Karpas-422 (cell line): Measurements from ENCODE around the gene MYOM1. TPM values are rescaled to one million over a fixed set of nuclear protein-coding genes. Genes with fewer than 3 reads are reported as not detected.
A peak's percentile ranks its signal among the peaks of the same experiment; 100 is the strongest.

Source experiments
- DNase-seq: peaks from one replicate; pipeline ENCODE4 v3.0.0-alpha.2; 2015
- H2AFZ ChIP-seq: fragments of 200-600 bp; sonication (generic); 2 replicates; pipeline ENCODE4 v1.6.1; 2014; ENCODE audit warnings: antibody characterized with exemption, low read length, mixed read lengths
- H3K27ac ChIP-seq: fragments of 200-600 bp; sonication (generic); 2 replicates; pipeline ENCODE4 v1.5.1; 2014; ENCODE audit warnings: mild to moderate bottlenecking, low read length, moderate library complexity
- H3K27me3 ChIP-seq: fragments of 200-600 bp; sonication (generic); 2 replicates; pipeline ENCODE4 v1.6.1; 2014; ENCODE audit warnings: low read length, mixed read lengths
- H3K36me3 ChIP-seq: fragments of 200-600 bp; sonication (generic); 2 replicates; pipeline ENCODE4 v1.6.1; 2014; ENCODE audit warnings: low read length, mixed read lengths; ENCODE audit not compliant: insufficient read depth
- H3K4me1 ChIP-seq: fragments of 200-600 bp; sonication (generic); 2 replicates; pipeline ENCODE4 v1.6.1; 2014; ENCODE audit warnings: mild to moderate bottlenecking, low read length, mixed read lengths
- H3K4me2 ChIP-seq: fragments of 200-600 bp; sonication (generic); 2 replicates; pipeline ENCODE4 v1.6.1; 2014; ENCODE audit warnings: low read length, low read depth, mild to moderate bottlenecking; ENCODE audit not compliant: poor library complexity, severe bottlenecking
- H3K4me3 ChIP-seq: fragments of 200-600 bp; sonication (generic); 2 replicates; pipeline ENCODE4 v1.5.1; 2014; ENCODE audit warnings: mild to moderate bottlenecking, antibody characterized with exemption, low read length, mixed read lengths
- H3K79me2 ChIP-seq: fragments of 200-600 bp; sonication (generic); 2 replicates; pipeline ENCODE4 v1.6.1; 2014; ENCODE audit warnings: mild to moderate bottlenecking, low read length, mixed read lengths
- H3K9ac ChIP-seq: fragments of 200-600 bp; sonication (generic); 2 replicates; pipeline ENCODE4 v1.6.0; 2014; ENCODE audit warnings: low read length
- H3K9me2 ChIP-seq: fragments of 200-600 bp; sonication (generic), shearing (Covaris generic); replicated peaks from 2 replicates; pipeline ENCODE4 v1.6.0; 2014; ENCODE audit warnings: mild to moderate bottlenecking, low read length, moderate library complexity; ENCODE audit not compliant: insufficient read depth
- H3K9me3 ChIP-seq: fragments of 300-700, 200-600 bp; sonication (generic); 2 replicates; pipeline ENCODE4 v1.6.1; 2014; ENCODE audit warnings: low read length, mixed read lengths
- H4K20me1 ChIP-seq: fragments of 200-600 bp; sonication (generic); 2 replicates; pipeline ENCODE4 v1.6.1; 2014; ENCODE audit warnings: mild to moderate bottlenecking, antibody characterized with exemption, low read length, low read depth; ENCODE audit not compliant: insufficient read depth
- total RNA-seq: library from RNA; depleted of rRNA; stranded (reverse); fragments of >200 nt; shearing (Covaris generic); gene quantifications from 2 replicates; pipeline ENCODE4 v1.2.3, GENCODE V29; 2014; ENCODE audit warnings: low replicate concordance

Gene MYOM1
- total RNA-seq, 1 experiment from 2014 or later, result not detected

DNA sequence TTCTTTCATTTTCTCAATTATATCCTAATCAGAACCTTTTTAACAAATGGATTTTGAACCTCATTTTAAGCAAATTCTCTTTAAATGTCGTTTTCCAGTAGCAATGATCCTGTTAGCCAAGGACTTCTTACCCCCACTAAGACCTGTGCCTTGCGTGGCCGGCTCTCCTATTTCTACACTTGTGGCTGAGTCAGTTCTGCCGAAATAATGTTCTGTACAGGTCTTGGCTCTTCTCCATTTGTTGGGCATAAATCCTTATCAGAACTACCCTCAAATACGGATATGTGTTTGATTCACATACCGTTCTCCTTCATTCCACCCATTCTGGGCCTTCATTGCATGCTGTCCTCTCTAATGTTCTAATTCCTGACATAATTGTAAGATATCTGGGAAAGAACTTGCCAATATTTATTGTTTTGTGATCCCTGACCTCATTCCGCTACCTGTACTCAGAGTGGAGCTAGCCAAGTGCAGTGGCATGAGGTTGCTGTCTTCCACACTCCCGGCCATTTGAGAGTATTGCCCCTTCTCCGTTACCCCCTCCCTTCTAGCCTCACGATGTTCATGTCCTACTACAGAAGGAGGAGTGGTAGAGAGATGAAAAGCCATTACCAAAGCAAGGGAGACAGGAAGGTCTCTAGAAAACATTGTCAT, 78.7 kb downstream of the MYOM1 start:
- Histone ChIP-seq H3K9me2 (no peaks in the 10 kb centered on the region), H3K79me2 (no peaks in the 10 kb centered on the region), H3K9me3 (no peaks in the 10 kb centered on the region), H3K4me2 (no peak overlapping the region), H3K4me1 (peaks cover 3% of the 10 kb centered on the region), H3K36me3 (no peaks in the 10 kb centered on the region), H4K20me1 (no peaks in the 10 kb centered on the region), H3K4me3 (no peak overlapping the region), H3K9ac (no peak overlapping the region), H2AFZ (peak overlapping the region; percentile 54; the same call in 1 of the 2 replicates), H3K27ac (no peak overlapping the region), H3K27me3 (no peaks in the 10 kb centered on the region)
- DNase-seq, result no peak

DNA sequence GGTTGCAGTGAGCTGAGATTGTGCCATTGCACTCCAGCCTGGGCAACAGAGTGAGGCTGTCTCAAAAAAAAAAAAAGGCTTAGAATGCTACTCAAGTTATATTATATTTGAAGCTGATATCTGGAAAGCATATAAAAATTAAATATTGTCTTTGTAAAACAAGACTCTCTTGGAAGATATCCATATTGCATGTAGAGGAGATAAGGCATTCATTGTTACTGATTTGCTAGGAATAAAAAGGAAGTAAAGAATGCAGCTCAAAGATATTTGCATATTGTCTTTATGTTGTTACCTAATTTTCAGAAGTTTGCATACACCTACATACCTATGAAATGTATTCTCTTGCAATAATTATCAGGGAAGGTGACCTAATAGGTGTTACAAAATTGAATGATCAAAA, 79.4 kb downstream of the MYOM1 start:
- no peak for DNase-seq
- no peaks in the 10 kb centered on the region for H3K79me2 ChIP-seq
- H4K20me1 ChIP-seq, result no peaks in the 10 kb centered on the region
- H3K9me3 ChIP-seq, result no peaks in the 10 kb centered on the region
- H3K9ac ChIP-seq, result no peak overlapping the region
- no peaks in the 10 kb centered on the region for H3K27me3 ChIP-seq
- H3K27ac ChIP-seq, result no peak overlapping the region
- H3K4me1 ChIP-seq, result peaks cover 3% of the 10 kb centered on the region
- H3K4me3 ChIP-seq, result no peak overlapping the region
- no peaks in the 10 kb centered on the region for H3K36me3 ChIP-seq
- H3K9me2 ChIP-seq, result no peaks in the 10 kb centered on the region
- H2AFZ ChIP-seq, result no peak overlapping the region
- H3K4me2 ChIP-seq, result no peak overlapping the region

DNA sequence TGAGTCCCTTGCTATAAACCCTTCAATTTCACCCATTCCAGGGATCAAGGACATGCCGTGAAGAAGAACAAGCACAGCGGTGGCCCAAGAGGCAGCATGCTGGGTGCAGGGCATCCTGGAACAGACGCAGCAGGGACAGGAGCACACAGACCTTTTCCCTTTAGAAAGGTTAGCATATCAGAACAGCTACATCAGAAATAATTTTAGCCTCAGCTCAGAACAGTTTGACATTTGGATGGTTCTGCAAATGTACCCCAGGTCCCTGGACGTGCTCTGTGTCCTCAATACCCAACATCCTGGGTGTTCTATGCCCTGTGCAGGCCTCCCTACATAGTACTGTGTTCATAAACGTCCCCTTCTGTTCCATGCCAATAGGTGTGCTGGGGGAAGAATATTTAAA, 80.4 kb downstream of the MYOM1 start:
- peaks cover 3% of the 10 kb centered on the region for H3K4me1 ChIP-seq
- no peak overlapping the region for H3K27ac ChIP-seq
- H3K79me2 ChIP-seq, result no peaks in the 10 kb centered on the region
- no peak overlapping the region for H3K4me3 ChIP-seq
- no peak overlapping the region for H2AFZ ChIP-seq
- no peak for DNase-seq
- H4K20me1 ChIP-seq, result no peaks in the 10 kb centered on the region
- H3K9me2 ChIP-seq, result no peaks in the 10 kb centered on the region
- no peaks in the 10 kb centered on the region for H3K36me3 ChIP-seq
- H3K9me3 ChIP-seq, result no peaks in the 10 kb centered on the region
- no peaks in the 10 kb centered on the region for H3K27me3 ChIP-seq
- H3K4me2 ChIP-seq, result no peak overlapping the region
- no peak overlapping the region for H3K9ac ChIP-seq

DNA sequence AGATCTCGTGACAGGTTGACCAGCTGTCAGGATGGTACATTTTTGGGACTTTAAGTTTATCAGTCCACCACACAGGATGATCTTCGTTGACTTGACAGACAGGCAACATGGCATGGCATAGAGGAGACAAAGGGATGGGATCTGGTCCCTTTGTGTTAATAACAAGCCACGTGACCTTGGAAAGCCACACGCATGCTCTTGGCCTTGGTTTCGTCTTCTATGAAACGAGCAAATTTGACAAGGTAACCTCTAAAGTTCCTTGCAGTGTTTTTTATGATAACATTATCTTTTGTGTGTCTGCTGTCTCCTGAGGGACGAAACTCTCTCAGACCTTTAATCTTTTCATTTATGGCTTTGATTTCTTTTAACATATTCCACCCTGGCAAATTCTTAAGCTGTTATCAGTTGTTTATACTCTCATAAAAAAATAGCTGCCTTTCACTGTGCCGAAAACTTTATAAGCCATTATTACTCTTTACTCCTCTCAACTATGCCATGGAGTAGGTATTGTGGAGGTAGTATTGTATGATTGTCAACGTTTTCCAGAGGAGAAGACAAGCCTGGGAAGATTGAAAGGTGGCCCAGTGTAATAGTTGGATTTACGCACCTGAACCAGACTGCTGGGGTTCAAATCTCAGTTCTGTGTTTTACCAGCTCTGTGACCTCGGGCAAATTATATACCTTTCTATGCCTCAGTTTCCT, 81.3 kb downstream of the MYOM1 start:
- Histone ChIP-seq H2AFZ (no peak overlapping the region), H3K27me3 (no peaks in the 10 kb centered on the region), H3K27ac (no peak overlapping the region), H3K36me3 (no peaks in the 10 kb centered on the region), H3K4me3 (no peak overlapping the region), H3K79me2 (no peaks in the 10 kb centered on the region), H3K4me1 (peaks cover 3% of the 10 kb centered on the region), H3K9me2 (no peaks in the 10 kb centered on the region), H3K9me3 (no peaks in the 10 kb centered on the region), H3K9ac (no peak overlapping the region), H4K20me1 (no peaks in the 10 kb centered on the region), H3K4me2 (no peak overlapping the region)
- DNase-seq, result no peak

DNA sequence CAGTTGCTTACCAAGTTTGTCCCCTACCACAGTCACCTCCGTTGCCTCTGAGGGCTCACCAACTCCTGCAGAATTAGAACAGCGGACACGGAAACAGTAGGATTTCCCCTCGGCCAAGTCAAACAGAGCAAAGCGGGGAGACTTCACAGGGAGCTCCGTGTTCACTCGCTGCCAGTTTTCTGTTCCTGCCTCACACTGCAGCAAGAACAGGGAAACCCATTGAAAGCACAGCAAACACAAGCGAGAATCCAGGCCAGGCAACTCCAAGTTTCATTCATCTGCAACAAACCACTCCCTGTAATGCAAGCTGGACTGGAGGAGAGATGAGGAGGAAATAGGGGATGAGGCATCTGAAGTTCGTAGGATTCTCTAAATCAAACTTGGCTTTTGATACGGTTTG, 84.2 kb downstream of the MYOM1 start:
- no peaks in the 10 kb centered on the region for H4K20me1 ChIP-seq
- H3K27ac ChIP-seq, result no peak overlapping the region
- no peaks in the 10 kb centered on the region for H3K79me2 ChIP-seq
- H3K27me3 ChIP-seq, result no peaks in the 10 kb centered on the region
- no peak overlapping the region for H3K9ac ChIP-seq
- H3K4me1 ChIP-seq, result peaks cover 2% of the 10 kb centered on the region
- H2AFZ ChIP-seq, result no peak overlapping the region
- H3K9me2 ChIP-seq, result no peaks in the 10 kb centered on the region
- no peaks in the 10 kb centered on the region for H3K36me3 ChIP-seq
- H3K9me3 ChIP-seq, result no peaks in the 10 kb centered on the region
- no peak overlapping the region for H3K4me3 ChIP-seq
- DNase-seq, result no peak
- no peak overlapping the region for H3K4me2 ChIP-seq

DNA sequence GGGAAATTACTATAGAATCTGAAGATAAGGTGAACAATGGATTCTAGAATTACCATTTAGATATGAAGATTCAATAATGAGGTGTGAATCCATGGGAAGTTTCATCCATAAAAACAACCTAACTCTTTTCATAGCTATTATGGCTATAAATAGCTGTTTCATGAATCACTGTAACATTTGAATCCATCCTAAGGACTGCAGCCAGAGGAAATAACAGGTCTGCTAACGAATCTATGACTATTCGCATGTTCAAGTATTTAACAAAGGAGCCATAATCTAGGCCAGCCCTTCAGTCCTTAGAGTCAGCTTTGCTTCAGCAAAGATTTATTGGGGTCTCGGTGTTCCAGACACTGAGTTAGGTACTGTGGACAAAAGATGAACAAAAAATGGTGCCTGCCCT, 87.1 kb downstream of the MYOM1 start:
- no peak for DNase-seq

DNA sequence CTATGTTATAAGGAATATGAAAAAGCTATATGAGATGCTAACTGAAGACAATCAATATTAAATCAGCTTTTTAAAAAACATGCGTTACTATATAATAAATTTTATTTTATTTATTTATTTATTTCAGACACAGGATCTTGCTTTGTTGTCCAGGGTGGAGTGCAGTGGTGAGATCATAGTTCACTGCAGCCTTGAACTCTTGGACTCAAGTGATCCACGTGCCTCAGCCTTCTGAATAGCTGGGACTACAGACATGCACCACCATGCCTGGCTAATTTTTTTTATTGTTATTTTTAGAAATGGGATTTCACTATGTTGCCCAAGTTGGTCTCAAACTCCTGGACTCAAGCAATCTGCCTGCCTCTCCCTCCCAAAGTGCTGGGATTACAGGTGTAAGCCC, 89.4 kb downstream of the MYOM1 start:
- H3K4me3 ChIP-seq, result no peak overlapping the region
- H3K4me2 ChIP-seq, result no peak overlapping the region
- DNase-seq, result no peak
- no peaks in the 10 kb centered on the region for H3K79me2 ChIP-seq
- no peaks in the 10 kb centered on the region for H3K9me2 ChIP-seq
- no peak overlapping the region for H2AFZ ChIP-seq
- H4K20me1 ChIP-seq, result no peaks in the 10 kb centered on the region
- no peaks in the 10 kb centered on the region for H3K36me3 ChIP-seq
- no peaks in the 10 kb centered on the region for H3K9me3 ChIP-seq
- H3K27me3 ChIP-seq, result no peaks in the 10 kb centered on the region
- no peak overlapping the region for H3K27ac ChIP-seq
- no peak overlapping the region for H3K9ac ChIP-seq
- peaks cover 11% of the 10 kb centered on the region for H3K4me1 ChIP-seq

More for the DNA sequence above, 87.1 kb downstream of the MYOM1 start:
- Histone ChIP-seq H3K27ac (no peak overlapping the region), H3K79me2 (no peaks in the 10 kb centered on the region), H3K4me1 (peaks cover 11% of the 10 kb centered on the region), H3K9me3 (no peaks in the 10 kb centered on the region), H3K4me3 (no peak overlapping the region), H2AFZ (no peak overlapping the region), H3K9me2 (no peaks in the 10 kb centered on the region), H3K4me2 (no peak overlapping the region), H3K9ac (no peak overlapping the region), H4K20me1 (no peaks in the 10 kb centered on the region), H3K27me3 (no peaks in the 10 kb centered on the region), H3K36me3 (no peaks in the 10 kb centered on the region)

DNA sequence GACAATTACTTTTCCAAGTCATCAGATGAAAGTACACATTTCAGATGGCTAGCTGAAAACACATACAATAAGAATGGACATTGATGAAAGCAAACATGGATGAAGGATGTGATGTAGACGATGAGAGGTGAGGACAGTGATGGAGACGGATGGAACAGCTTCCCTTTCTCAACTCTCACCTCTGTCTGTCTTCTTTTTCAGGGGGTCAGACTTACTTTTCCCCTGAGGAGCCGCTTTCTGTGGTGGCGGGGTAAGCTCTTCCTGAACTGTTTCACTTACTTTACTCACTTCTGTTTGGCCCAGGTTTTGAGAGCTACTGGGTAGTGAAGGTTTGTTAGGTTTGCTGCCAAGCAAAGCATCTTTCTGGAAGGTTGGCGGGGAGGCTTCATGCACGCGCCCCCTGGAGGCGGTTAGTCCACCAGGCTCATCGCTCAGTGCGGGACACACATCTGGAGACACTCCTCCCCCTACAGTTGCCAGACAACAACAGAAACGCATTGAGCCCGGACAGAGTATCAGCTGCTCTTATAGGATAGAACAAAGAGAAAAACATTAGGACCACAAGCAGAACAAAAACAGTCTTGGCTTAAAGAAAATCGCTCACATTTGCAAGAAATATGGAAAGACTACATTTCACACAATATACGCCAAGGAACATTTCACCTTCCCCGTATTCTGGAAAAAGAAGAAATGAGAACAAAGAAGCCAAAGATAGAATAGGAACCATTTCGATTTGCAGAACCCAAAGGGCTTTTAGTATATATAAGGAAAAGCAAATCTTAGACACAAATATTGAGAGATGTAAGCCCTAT, 90.5 kb downstream of the MYOM1 start:
- Histone ChIP-seq H3K4me3 (peak overlapping the region; percentile 27; the same call in 1 of the 2 replicates), H3K27ac (no peak overlapping the region), H3K4me2 (peak overlapping the region; percentile 56), H4K20me1 (no peaks in the 10 kb centered on the region), H3K9me3 (no peaks in the 10 kb centered on the region), H3K27me3 (no peaks in the 10 kb centered on the region), H2AFZ (peak overlapping the region; percentile 72; the same call in 1 of the 2 replicates), H3K4me1 (peaks cover 11% of the 10 kb centered on the region), H3K36me3 (no peaks in the 10 kb centered on the region), H3K9ac (no peak overlapping the region), H3K9me2 (no peaks in the 10 kb centered on the region), H3K79me2 (no peaks in the 10 kb centered on the region)
- DNase-seq, result peak; percentile 89
